Measurements from ENCODE around the gene PIBF1.

DNA sequence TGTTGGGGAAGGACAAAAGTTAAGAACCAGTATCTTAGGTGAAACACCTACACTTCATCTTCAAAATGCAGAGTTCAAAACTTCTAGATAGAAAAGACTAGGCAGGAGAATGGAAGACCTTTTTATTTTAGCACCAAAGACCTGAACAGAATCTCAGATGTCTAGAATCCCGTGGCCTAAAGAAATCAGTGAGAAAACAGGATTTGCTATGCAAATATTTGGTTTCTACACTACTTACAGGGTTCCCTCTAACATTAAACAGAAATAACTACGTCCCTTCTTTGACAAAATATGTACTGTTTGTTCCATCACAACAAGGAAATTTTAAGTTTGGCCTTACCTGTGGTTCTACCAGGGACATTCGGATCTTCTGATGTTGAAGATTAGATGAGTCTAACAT lies 21.7 kb upstream of the PIBF1 start:
- TF ChIP-seq, protein P1, sequence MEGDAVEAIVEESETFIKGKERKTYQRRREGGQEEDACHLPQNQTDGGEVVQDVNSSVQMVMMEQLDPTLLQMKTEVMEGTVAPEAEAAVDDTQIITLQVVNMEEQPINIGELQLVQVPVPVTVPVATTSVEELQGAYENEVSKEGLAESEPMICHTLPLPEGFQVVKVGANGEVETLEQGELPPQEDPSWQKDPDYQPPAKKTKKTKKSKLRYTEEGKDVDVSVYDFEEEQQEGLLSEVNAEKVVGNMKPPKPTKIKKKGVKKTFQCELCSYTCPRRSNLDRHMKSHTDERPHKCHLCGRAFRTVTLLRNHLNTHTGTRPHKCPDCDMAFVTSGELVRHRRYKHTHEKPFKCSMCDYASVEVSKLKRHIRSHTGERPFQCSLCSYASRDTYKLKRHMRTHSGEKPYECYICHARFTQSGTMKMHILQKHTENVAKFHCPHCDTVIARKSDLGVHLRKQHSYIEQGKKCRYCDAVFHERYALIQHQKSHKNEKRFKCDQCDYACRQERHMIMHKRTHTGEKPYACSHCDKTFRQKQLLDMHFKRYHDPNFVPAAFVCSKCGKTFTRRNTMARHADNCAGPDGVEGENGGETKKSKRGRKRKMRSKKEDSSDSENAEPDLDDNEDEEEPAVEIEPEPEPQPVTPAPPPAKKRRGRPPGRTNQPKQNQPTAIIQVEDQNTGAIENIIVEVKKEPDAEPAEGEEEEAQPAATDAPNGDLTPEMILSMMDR (IDR thresholded peaks at IDR 0.05) = no peak
- TF ChIP-seq POLR2A (IDR thresholded peaks at IDR 0.05) = no peak

All from lower leg skin (tissue), 3 donors.